Activated CD8-positive, alpha-beta memory T cell treated with anti-CD3 and anti-CD28 coated beads, Interleukin-2, amount 50 U/mL, for 1 hour (primary cell): ENCODE data around the gene CUTC.
"Not testable (repeated sequence)": the region's sequence is repeated elsewhere in the genome, so short reads cannot be mapped to it uniquely, and the experiment has no call there.

Experiments
- DNase-seq: peaks from one replicate; pipeline ENCODE4 v3.0.0-alpha.2; 2020; ENCODE audit errors: extremely low read depth

Gene CUTC, protein sequence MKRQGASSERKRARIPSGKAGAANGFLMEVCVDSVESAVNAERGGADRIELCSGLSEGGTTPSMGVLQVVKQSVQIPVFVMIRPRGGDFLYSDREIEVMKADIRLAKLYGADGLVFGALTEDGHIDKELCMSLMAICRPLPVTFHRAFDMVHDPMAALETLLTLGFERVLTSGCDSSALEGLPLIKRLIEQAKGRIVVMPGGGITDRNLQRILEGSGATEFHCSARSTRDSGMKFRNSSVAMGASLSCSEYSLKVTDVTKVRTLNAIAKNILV

DNA sequence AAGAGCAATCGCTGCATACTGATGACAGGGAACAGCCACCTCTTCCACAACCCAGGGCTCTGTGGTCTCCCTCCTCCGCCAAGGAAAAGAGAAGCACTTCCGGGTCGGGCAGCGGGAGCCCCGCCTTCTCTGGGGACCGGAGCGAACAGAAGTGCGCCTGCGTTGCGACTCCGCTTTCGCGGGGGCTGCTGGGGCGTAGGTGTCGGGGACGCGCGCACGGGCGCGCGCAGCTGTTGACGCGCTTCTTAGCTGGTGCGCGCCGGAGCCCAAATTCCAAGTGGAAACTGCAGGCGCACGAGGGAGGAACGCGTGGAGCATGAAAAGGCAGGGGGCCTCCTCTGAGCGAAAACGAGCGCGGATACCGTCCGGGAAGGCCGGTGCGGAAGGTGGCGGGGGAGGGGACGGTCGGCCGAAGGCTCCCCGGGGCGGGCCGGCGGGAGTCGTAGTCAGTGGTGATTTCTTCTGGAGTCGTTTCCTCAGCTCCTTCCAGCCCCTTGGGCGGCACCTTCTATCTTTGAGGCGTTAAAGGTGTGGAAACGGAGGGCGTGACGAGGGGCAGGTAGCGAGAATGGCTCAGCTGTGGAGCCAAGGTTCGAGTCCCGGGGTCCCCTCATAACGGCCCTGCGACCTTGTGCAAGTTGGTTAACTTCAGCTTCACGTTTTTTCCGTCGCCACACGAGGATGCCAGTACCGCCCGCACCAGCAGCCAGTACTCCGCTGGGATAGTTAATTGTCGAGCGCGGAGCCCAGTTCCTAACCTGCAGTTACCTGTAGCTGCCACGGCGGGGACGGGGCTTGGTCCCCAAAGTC is at the start of gene CUTC, which contains the start of gene COX15:
Gene CUTC (plus strand): TSS at position 202 of the 810 bp plus-strand sequence. CDS start 115 bp downstream, at position 317.
Gene COX15 (minus strand): TSS at position 95 of the 810 bp plus-strand sequence. CDS start 78 bp downstream, at position 17.
- DNase-seq = peak; percentile 83

DNA sequence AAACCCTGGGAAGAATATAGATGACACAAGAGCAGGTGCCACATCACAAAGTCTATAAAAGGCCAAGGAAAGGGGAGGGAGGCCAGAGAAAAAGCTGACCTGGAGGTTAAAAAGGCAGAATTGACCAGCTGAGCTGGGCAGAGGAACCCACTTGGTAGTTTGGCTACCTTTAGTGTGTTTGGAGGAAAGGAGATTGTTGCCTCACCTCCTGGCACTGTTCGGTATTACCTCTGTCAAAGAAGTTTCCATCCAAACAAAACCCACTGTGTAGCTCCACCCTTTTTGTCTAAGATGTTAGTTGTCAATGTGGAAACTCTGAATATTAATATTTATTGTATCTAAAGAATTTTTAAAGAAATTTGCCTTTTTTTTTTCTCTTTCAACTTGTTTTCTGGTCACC is 49.3 kb upstream of the CUTC start:
- no peak for DNase-seq

- no peak for DNase-seq
Observed at GRCh38 chr10:99685597-99685967, 46.5 kb upstream of the CUTC start.

DNA sequence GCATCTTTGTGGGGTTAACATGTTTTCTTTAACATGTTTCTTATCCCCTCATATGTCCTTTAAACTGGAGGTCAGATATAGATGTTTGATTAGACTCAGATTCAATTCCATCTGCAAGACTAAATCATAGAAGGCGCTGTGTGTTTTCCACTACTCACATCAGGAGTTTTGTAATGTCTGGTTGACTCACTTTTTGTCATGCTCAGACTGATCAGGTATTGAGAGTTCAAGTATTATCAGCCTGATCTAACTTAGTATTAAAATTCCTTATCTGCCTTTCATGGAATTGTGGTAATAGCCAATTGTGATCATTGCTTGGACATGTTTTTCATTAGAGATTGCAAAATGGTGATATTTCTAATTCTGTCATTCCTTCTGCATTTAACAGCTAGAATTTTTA is 42.6 kb upstream of the CUTC start:
- no peak for DNase-seq

DNA sequence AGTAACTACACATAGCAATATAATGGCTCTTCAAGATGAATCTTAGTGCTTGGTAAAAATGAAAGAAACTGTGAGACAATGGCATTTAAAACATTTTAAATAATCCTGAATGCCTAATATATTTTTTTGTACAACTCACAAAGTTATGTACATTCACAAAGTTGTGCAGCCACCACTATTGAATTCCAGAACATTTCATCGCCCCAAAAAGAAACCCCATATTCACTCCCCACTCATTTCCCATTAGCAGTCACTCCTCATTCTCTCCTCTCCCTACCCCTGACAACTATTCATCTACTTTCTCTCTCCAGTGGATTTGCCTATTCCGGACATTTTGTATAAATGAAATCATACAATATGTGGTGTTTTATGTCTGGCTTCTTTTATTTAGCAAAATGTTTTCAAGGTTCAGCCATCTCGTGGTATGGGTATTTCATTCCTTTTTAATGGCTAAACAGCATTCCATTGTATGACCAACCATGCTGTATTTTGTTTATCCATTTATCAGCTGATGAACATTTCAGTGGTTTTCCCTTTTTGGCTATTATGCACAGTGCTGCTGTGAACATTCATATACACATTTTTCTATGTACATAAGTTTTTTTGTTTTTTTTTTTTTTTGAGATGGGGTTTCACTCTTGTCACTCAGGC is 38.0 kb upstream of the CUTC start:
- DNase-seq = no peak

GRCh38 chr10:99695761-99696160 is 36.3 kb upstream of the CUTC start:
- no peak for DNase-seq

DNA sequence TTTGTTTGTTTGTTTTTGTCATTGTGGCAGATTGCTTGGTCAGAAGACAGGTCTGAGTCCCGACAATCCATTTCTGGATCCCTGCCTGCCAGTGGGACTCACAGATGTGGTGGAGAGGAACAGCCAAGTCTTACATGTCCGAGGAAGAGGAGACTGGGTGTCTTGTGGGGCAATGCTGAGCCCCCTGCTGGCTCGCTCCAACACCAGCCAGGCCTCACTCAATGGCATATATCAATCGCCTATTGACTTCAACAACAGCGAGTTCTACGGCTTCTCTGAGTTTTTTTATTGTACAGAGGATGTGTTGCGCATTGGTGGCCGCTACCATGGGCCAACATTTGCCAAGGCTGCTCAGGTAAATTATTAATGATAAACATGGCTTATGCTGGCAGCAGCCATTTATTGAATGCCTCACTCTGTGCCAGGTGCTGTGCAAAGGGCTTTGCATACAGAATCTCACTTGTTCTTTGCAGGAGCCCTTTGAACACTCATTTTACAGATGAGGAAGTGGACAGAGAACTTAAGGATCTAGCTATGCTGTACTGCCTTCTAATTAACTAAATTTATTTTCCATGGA is 33.4 kb upstream of the CUTC start:
- DNase-seq = no peak

GRCh38 chr10:99700649-99701048 is 31.4 kb upstream of the CUTC start:
- no peak for DNase-seq

DNA sequence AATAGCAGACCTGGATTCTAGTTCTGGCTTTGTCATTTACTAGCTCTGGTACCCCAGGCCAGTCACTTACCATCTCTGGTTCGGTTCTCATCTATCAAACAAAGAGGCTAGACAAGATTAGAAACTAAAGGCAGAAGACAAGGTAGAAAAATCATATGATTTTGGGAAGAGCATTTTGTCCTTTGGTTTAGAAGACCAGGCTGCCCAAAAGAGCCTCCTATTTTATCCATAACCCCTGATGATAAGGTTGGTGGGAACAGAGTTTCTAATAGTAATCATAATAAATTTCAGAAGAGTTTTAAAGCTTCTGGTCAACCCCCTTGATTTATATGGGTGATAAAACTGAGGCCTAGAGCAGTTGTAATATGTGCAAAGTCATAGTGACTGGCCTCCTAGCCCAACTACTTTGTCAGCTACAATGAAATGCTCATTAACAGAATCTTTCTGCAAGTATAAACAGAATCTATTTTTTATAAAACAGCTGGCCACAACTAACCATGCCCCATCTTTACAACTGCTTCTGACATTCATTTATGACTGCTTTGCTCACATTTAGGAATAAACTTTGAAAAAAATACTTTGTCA is 23.5 kb upstream of the CUTC start:
- no peak for DNase-seq

DNA sequence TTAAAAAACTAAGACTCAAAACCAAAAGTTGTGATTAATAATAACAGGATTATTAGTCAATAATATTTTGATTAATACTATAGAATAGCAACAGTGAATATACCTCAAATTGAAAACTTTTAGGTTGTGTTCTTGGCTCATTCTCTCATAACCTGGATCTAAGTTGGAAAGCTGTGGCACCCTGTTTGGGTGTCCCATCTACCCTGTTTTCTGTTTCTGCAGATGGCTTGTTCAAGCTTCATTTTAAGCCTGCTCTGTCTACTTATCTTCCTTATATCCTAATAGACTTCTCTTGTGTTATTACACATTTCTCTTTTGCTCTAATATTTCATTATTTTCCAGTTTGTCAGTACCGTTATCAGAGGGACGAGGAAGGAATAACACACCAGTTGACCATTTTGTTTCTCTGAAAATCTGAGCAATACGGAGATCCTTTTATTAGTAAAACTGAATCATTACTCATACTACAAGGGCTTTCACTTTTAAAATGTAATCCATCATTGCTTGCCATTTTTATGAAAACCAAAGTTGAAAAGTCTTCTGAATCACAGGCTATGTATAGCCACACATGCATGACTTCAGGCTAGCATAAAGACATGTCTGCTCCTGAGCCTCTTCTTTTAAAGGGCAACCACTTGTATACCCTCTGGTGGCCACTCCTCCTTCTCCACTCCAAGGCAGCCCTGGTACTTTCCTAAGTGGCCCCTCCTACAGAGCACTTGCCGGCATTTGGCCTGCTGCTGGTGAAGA is 22.4 kb upstream of the CUTC start:
- no peak for DNase-seq

GRCh38 chr10:99711129-99711719 is 20.8 kb upstream of the CUTC start:
- no peak for DNase-seq

DNA sequence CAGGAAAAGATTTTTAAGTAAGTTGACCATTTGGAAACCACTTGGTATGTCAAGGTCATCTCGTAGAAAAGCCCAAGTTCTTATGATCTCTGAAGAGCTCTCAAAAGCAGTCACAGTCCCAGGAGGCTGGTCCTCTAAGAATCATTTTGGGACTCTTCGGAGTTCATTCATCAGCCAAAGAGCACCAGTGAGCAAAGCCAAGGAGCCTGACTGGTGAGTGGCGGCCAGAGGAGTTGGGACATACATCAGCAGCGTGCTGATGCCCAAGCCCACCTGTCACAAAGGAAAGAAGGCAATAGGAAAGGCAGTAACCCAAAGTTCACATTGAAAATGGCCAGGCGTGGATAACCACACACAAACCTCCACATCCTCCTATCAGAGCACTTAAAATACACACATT is 17.6 kb upstream of the CUTC start:
- DNase-seq = no peak

DNA sequence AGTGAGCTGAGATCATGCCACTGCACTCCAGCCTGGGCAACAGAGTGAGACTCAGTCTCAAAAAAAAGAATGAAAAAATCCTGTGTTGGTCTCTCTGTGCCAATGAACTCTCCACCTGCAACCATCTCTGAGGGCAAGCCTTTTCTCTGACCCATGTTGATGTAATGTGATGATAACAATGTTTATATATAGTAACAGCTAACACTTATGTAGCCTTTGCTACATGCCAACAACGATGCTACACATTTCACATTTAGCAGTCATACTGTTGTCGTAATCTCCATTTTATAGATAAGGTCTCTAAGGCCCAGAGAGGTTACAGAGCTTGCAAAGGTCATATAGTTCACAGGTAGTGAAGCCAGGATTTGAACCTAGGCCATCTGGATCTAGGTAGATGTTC is 11.6 kb upstream of the CUTC start:
- no peak for DNase-seq

GRCh38 chr10:99730026-99730425 is 2.0 kb upstream of the CUTC start:
- no peak for DNase-seq

GRCh38 chr10:99731306-99732032 is 565 bp upstream of the CUTC start:
- no peak for DNase-seq

- DNase-seq = no peak
Observed at GRCh38 chr10:99733366-99733765, 1.3 kb downstream of the CUTC start.

GRCh38 chr10:99734111-99734510 is 2.1 kb downstream of the CUTC start:
- not testable (repeated sequence) for DNase-seq

GRCh38 chr10:99740260-99740659 is 8.2 kb downstream of the CUTC start:
- DNase-seq = no peak

GRCh38 chr10:99740933-99741559 is 9.0 kb downstream of the CUTC start:
- no peak for DNase-seq

- DNase-seq = no peak
Observed at GRCh38 chr10:99742254-99742653, 10.2 kb downstream of the CUTC start.
